ENCODE measurements around the gene SESN1. TPM values are rescaled to one million over a fixed set of nuclear protein-coding genes. Genes with fewer than 3 reads are reported as not detected.

SESN1 gene
- total and polyA plus RNA-seq, 9 of the 15 experiments (the other 6 are each of a cell fraction or from before 2014, with no cell fraction given) = 3.1 to 13.0 (median 7.4) TPM

GRCh38 chr6:108944071-108944470 is 150.6 kb downstream of the SESN1 start:
- no peak overlapping the region for H3K27ac ChIP-seq (ENCODE audit: extremely low read depth, low read depth, low read length)
- DNase-seq (ENCODE audit: extremely low read depth in 1 of 4, low spot score in 3 of 4) (no peak), FAIRE-seq (no peak), ATAC-seq (no peak)
- intact Hi-C loops (cut with micrococcal nuclease) (no loop called here), in situ Hi-C loops (cut with MboI) (no loop called here)
- H3K9me1 ChIP-seq (ENCODE audit: control insufficient read depth, insufficient read depth, low read length) = no peaks in the 10 kb centered on the region
- no peaks in the 10 kb centered on the region for H3K79me2 ChIP-seq (ENCODE audit: control insufficient read depth, insufficient read depth, low read length)
- H3K9me3 ChIP-seq (replicated peaks; ENCODE audit: control insufficient read depth, insufficient read depth, low read depth, low read length) = no peaks in the 10 kb centered on the region
- H3K4me2 ChIP-seq (ENCODE audit: insufficient read depth, low read length) = no peak overlapping the region
- no TSS peak for BruUV-seq (replicated peaks)
- TF ChIP-seq RAD21 (CRISPR knock-in tag; conservative IDR thresholded peaks at IDR 0.05 in 1 of 2, IDR thresholded peaks at IDR 0.05 in 1 of 2) = peak in 1 of 2 experiments; percentile 16; a peak in 1 of 4 replicates
- TF ChIP-seq, protein P1, sequence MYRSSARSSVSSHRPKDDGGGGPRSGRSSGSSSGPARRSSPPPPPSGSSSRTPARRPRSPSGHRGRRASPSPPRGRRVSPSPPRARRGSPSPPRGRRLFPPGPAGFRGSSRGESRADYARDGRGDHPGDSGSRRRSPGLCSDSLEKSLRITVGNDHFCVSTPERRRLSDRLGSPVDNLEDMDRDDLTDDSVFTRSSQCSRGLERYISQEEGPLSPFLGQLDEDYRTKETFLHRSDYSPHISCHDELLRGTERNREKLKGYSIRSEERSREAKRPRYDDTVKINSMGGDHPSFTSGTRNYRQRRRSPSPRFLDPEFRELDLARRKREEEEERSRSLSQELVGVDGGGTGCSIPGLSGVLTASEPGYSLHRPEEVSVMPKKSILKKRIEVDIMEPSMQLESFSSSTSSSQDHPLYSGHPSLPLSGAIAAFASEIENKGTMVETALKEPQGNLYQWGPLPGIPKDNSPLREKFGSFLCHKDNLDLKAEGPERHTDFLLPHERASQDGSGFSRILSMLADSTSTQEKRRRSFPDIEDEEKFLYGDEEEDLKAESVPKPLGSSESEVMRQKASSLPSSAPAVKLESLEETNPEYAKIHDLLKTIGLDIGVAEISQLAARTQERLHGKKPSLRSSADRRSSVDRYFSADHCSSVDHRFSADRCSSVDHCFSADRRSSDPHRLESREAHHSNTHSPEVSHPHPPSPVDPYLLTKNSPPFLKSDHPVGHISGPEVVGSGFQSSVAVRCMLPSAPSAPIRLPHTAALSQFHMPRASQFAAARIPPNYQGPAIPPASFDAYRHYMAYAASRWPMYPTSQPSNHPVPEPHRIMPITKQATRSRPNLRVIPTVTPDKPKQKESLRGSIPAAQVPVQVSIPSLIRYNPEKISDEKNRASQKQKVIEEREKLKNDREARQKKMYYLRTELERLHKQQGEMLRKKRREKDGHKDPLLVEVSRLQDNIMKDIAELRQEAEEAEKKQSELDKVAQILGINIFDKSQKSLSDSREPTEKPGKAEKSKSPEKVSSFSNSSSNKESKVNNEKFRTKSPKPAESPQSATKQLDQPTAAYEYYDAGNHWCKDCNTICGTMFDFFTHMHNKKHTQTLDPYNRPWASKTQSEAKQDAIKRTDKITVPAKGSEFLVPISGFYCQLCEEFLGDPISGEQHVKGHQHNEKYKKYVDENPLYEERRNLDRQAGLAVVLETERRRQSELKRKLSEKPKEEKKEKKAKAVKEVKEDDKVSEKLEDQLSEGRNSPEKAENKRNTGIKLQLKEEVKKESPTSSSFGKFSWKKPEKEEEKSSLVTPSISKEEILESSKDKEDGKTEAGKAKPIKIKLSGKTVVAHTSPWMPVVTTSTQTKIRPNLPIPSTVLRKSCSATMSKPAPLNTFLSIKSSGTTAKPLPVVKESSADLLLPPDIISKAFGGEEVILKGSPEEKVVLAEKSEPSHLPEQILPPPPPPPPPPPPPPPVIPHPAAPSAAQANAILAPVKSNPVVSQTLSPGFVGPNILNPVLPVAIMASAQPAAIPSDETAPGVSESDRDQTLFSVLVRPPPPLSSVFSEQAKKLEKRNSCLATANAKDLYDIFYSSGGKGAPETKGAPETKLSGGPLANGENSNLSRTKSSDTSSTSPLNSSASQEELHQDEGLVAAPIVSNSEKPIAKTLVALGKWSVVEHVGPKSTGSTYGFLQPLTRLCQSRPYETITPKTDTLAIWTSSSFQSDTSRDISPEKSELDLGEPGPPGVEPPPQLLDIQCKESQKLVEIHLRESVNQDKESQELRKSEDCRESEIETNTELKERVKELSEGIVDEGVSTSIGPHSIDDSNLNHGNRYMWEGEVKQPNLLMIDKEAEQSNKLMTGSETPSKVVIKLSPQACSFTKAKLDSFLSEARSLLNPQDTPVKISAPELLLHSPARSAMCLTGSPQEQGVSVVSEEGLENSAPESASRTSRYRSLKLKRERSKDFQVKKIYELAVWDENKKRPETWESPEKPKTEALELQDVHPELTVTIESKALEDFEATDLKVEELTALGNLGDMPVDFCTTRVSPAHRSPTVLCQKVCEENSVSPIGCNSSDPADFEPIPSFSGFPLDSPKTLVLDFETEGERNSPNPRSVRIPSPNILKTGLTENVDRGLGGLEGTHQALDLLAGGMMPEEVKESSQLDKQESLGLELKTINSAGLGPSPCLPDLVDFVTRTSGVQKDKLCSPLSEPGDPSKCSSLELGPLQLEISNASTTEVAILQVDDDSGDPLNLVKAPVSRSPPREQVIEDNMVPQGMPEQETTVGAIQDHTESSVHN (IDR thresholded peaks at IDR 0.05; ENCODE audit: borderline replicate concordance in 1 of 2, low read depth in 1 of 2) = no peak
- H2AFZ ChIP-seq (ENCODE audit: low read depth, low read length) = no peak overlapping the region
- peaks cover 18 to 38% of the 10 kb centered on the region in 2 experiments; a peak in 4 of 5 replicates for H3K27me3 ChIP-seq (ENCODE audit: control insufficient read depth in 2 of 2, insufficient read depth in 2 of 2, low read length in 2 of 2)
- POLR2A ChIA-PET = interaction anchor here (3.3 kb wide), 1 partner anchor 11 kb away, joined by 12 read pairs; no protein-coding TSS in a partner anchor
- H3K4me3 ChIP-seq = no peak overlapping the region
- no peaks in the 10 kb centered on the region for H4K20me1 ChIP-seq (replicated peaks; ENCODE audit: control insufficient read depth, insufficient read depth, low read length)
- no peaks in the 10 kb centered on the region; a peak in 1 of 5 replicates for H3K4me1 ChIP-seq (replicated peaks in 1 of 2; ENCODE audit: control insufficient read depth in 2 of 2, insufficient read depth in 2 of 2, low read length in 2 of 2)
- WGBS (ENCODE audit: insufficient coverage, low coverage, missing lambda C conversion rate) = 15% methylated on average over 1 of the region's 1 CpG
- H3K36me3 ChIP-seq (ENCODE audit: control insufficient read depth, insufficient read depth, low read length) = no peaks in the 10 kb centered on the region
- no peak overlapping the region for H3K9ac ChIP-seq (ENCODE audit: insufficient read depth in 1 of 2, low read depth in 2 of 2, low read length in 2 of 2)
- CTCF ChIA-PET (ENCODE audit: low intra/inter-chr PET ratio) = no interaction called here
